Muscle of leg (tissue), 11 donors: ENCODE measurements around the gene KANSL3. TPM values are rescaled to one million over a fixed set of nuclear protein-coding genes. Genes with fewer than 3 reads are reported as not detected.
A peak's percentile ranks its signal among the peaks of the same experiment; 100 is the strongest.
"Not testable (repeated sequence)": the region's sequence is repeated elsewhere in the genome, so short reads cannot be mapped to it uniquely, and the experiment has no call there.

ENCODE experiments used
- DNase-seq: peaks from one replicate; pipeline ENCODE4 v3.0.0; 2013
- H3K27ac ChIP-seq: one replicate; pipeline ENCODE4 v1.5.1; 2013; ENCODE audit warnings: mild to moderate bottlenecking, low read length, control low read depth
- H3K27me3 ChIP-seq: one replicate; pipeline ENCODE4 v1.6.1; 2013; ENCODE audit warnings: low read length; ENCODE audit not compliant: control insufficient read depth, insufficient read depth
- H3K36me3 ChIP-seq: one replicate; pipeline ENCODE4 v1.6.1; 2013; ENCODE audit warnings: low read length; ENCODE audit not compliant: control insufficient read depth, insufficient read depth
- H3K4me1 ChIP-seq: one replicate; pipeline ENCODE4 v1.6.1; 2013; ENCODE audit warnings: low read length; ENCODE audit not compliant: control insufficient read depth, insufficient read depth
- H3K4me3 ChIP-seq: one replicate; pipeline ENCODE4 v1.5.1; 2013; ENCODE audit warnings: low read length, control low read depth
- H3K9me3 ChIP-seq: replicated peaks from 2 replicates; pipeline ENCODE4 v1.6.1; 2013; ENCODE audit warnings: low read depth, low read length; ENCODE audit not compliant: control insufficient read depth
- WGBS: methylation state at CpG from one replicate; pipeline ENCODE4 v1.1.5; 2013; ENCODE audit warnings: missing lambda C conversion rate; ENCODE audit not compliant: insufficient coverage; 5-methylcytosine and 5-hydroxymethylcytosine counted together
- polyA plus RNA-seq, 8 donors: library from polyadenylated mRNA; unstranded; fragments of 120-200 nt; gene quantifications; one replicate each; pipeline versions ENCODE4 v1.2.1 to v1.2.3, GENCODE V29; 2013; ENCODE audit warnings: inconsistent platforms in 1 of 8, low replicate concordance in 1 of 8; ENCODE audit not compliant: insufficient read length in 8 of 8, insufficient read depth in 1 of 8
- total RNA-seq: library from RNA; stranded (reverse); fragments of 120-200 nt; gene quantifications from one replicate; pipeline ENCODE4 v1.2.4, GENCODE V29; 2013

KANSL3 gene
- total and polyA plus RNA-seq, 9 donors: 26.2 to 35.3 (median 30.3) TPM

- Histone ChIP-seq H3K27ac (no peak overlapping the region), H3K4me1 (no peaks in the 10 kb centered on the region), H3K9me3 (no peaks in the 10 kb centered on the region), H3K4me3 (no peak overlapping the region), H3K36me3 (no peaks in the 10 kb centered on the region), H3K27me3 (no peaks in the 10 kb centered on the region)
- WGBS: 87% methylated on average over 5 of the region's 6 CpGs
- DNase-seq: no peak
These were observed 17.4 kb upstream of the KANSL3 start for GRCh38 chr2:96655526-96655925.

- H3K4me3 ChIP-seq: not testable (repeated sequence)
- WGBS: no CpG with 5 or more reads among the region's 7 CpGs
These were observed 16.7 kb upstream of the KANSL3 start for GRCh38 chr2:96654791-96655190.

DNA sequence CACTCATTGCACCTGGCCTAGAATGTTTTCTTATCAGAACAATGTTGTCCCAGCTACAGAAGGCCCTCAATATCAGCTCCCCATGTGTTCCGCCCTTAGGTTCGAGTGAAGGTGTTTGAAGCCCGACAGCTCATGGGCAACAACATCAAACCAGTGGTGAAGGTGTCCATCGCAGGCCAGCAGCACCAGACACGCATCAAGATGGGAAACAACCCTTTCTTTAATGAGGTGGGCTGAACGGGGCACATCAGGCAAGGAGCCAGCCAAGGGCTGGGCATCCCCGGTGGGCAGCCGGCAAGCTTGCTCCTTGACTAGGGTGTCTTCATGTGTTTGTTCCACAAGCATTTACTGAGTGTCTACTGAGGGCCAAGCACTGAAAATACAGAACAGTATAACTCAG lies 13.7 kb upstream of the KANSL3 start:
- no peak overlapping the region for H3K4me3 ChIP-seq
- no peaks in the 10 kb centered on the region for H3K36me3 ChIP-seq
- 94% methylated on average over 7 of the region's 8 CpGs for WGBS
- no peak for DNase-seq
- H3K4me1 ChIP-seq: no peaks in the 10 kb centered on the region
- no peak overlapping the region for H3K27ac ChIP-seq
- no peaks in the 10 kb centered on the region for H3K9me3 ChIP-seq
- H3K27me3 ChIP-seq: no peaks in the 10 kb centered on the region

More at GRCh38 chr2:96654791-96655190, 16.7 kb upstream of the KANSL3 start:
- H3K4me1 ChIP-seq, H3K36me3 ChIP-seq, H3K27ac ChIP-seq, DNase-seq, H3K27me3 ChIP-seq, H3K9me3 ChIP-seq: not testable (repeated sequence)

GRCh38 chr2:96649342-96649741 lies 11.2 kb upstream of the KANSL3 start:
- no peak for DNase-seq
- no peaks in the 10 kb centered on the region for H3K36me3 ChIP-seq
- 83% methylated on average over 1 of the region's 1 CpG for WGBS
- H3K27me3 ChIP-seq: no peaks in the 10 kb centered on the region
- no peaks in the 10 kb centered on the region for H3K9me3 ChIP-seq
- no peak overlapping the region for H3K27ac ChIP-seq
- no peaks in the 10 kb centered on the region for H3K4me1 ChIP-seq
- H3K4me3 ChIP-seq: no peak overlapping the region

- Histone ChIP-seq H3K27ac (no peak overlapping the region), H3K4me1 (no peaks in the 10 kb centered on the region), H3K36me3 (no peaks in the 10 kb centered on the region), H3K9me3 (no peaks in the 10 kb centered on the region), H3K27me3 (no peaks in the 10 kb centered on the region), H3K4me3 (no peak overlapping the region)
- no peak for DNase-seq
- WGBS: 93% methylated on average over 6 of the region's 7 CpGs
These were observed 10.3 kb upstream of the KANSL3 start for GRCh38 chr2:96648306-96648930.

DNA sequence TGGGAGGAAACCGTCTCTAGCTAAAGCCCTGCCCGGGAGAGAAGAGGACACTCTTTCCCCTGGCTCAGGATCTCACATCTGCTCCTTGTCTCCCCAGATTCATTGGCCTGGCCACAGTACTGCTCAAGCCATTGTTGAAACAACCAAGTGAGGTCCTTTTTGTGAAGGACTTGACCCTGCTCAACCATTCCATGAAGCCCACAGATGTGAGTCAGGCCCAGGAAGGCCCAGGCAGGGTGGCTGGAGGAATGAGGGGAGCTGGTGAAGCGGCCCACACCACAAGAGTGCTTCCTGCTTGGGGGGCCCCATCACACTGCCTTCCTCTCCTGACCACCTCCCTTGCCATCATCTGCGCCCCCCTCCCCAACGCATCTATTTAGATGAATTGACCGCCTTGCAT lies 9.6 kb upstream of the KANSL3 start:
- Histone ChIP-seq H3K36me3 (no peaks in the 10 kb centered on the region), H3K27ac (no peak overlapping the region), H3K27me3 (no peaks in the 10 kb centered on the region), H3K4me3 (no peak overlapping the region), H3K9me3 (no peaks in the 10 kb centered on the region), H3K4me1 (peaks cover under 1% of the 10 kb centered on the region)
- no peak for DNase-seq
- 76% methylated on average over 6 of the region's 6 CpGs for WGBS

DNA sequence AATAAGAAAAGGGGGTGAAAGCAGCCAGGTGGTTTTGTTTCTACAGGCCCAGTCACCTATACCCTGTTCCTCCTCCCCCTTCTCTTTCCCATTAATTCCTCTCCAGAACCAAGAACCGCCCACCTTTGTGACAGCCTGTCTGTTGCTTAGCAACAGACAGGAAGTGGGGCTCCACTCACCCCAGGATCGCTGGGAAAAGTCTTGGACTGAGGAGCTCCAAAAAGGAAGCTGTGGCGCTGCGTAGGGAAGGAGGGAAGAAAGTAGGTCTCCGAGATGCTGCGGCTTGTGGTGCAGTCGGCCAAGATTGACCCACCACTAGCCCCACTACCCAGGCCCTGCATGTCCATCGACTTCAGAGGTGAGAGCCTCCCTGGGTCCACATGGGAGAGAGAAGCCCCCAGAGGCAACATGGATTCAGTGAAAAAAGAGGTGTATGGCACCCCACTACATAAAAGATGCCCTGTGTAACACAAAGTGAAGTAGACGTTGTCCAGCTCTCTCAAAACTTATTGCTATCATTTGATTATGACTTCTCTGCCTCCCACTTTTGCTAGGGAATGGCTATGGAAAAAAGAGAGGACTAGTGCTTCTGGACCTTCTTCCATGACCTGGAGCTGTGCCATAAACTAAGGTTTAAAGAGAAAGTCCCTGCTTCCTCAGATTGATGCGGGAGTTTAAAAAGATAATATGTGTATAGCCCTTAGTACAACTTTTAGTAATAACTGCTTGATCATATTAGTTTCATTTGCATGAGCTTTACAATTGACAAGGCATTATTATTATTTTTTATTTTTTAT lies 4.7 kb upstream of the KANSL3 start, which contains the start of gene FER1L5:
Gene FER1L5, plus strand, starts transcription at position 201 of the 797 bp plus-strand sequence. Its CDS starts 73 bp downstream, at position 274.
- H3K9me3 ChIP-seq: no peaks in the 10 kb centered on the region
- no peaks in the 10 kb centered on the region for H3K36me3 ChIP-seq
- H3K4me1 ChIP-seq: peaks cover 8% of the 10 kb centered on the region
- peak within 1 kb of the TSS; percentile 29 for H3K4me3 ChIP-seq
- peak within 1 kb of the TSS; percentile 60 for H3K27ac ChIP-seq
- no peaks in the 10 kb centered on the region for H3K27me3 ChIP-seq
- no CpG with 5 or more reads among the region's 10 CpGs for WGBS
- peak; percentile 85 for DNase-seq

GRCh38 chr2:96637385-96638143 lies 548 bp downstream of the KANSL3 start:
- Histone ChIP-seq H3K27ac (peak overlapping the region; percentile 90), H3K4me3 (peak overlapping the region; percentile 94), H3K27me3 (no peaks in the 10 kb centered on the region), H3K36me3 (peaks cover 25% of the 10 kb centered on the region), H3K9me3 (no peaks in the 10 kb centered on the region), H3K4me1 (peaks cover 14% of the 10 kb centered on the region)
- peak; percentile 94 for DNase-seq
- under 1% methylated on average over 39 of the region's 50 CpGs for WGBS

DNA sequence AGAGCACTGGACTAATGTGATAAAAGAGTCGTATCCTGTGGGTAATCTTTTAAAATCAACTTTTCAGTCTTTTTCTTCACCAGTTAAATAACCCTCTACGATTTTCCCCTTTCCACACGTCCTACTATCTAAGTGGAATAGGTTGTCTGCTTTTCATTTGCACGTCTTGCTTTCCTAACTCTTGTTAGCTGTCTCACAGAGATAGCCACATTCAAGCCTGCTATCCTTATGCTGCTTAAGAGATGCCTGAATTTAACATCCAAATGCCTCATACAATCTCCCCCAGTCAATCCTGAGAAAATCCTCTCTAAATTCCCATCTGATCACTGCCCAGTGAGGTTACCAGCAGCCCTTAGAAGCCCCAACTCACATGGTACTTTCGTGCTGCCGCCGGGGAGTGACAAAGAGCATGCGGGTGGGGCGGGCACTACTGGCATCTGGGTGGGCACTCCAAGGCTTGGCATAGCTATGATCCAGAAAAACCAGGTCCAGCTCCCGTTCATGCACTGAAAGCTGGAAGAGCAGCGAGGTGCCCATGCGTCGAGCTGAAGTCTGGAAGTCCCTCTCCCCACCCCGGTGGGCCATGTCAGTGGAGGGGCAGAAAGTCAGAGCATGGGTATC lies 1.5 kb downstream of the KANSL3 start:
- no peaks in the 10 kb centered on the region for H3K9me3 ChIP-seq
- peak overlapping the region; percentile 90 for H3K27ac ChIP-seq
- H3K27me3 ChIP-seq: no peaks in the 10 kb centered on the region
- peaks cover 29% of the 10 kb centered on the region for H3K36me3 ChIP-seq
- no peak for DNase-seq
- peak overlapping the region; percentile 94 for H3K4me3 ChIP-seq
- WGBS: 82% methylated on average over 5 of the region's 14 CpGs
- peaks cover 12% of the 10 kb centered on the region for H3K4me1 ChIP-seq
